Measurements from ENCODE around the gene HNRNPUL1.
"Not testable (repeated sequence)": the region's sequence is repeated elsewhere in the genome, so short reads cannot be mapped to it uniquely, and the experiment has no call there.

HNRNPUL1 gene

DNA sequence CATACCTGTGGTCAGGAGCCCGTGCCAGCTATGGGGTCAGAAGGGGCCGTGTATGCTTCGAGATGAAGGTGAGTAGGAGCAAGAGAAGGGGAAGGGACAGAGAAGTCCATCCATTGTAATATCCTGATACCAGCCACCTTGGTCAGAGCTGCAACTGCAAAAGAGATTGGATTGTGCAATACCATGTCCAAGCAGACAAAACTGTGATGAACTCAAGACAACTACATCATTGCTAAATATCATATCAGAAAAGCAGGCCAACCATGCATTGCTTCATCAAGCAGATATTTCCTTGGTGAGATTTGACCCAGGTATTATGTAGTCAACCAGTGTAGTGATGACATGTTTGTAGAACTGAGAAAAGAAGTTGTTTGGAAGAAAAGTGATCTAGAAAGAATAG, 12.1 kb downstream of the HNRNPUL1 start:
- no peak for DNase-seq (ENCODE audit: low read depth in 2 of 2)

DNA sequence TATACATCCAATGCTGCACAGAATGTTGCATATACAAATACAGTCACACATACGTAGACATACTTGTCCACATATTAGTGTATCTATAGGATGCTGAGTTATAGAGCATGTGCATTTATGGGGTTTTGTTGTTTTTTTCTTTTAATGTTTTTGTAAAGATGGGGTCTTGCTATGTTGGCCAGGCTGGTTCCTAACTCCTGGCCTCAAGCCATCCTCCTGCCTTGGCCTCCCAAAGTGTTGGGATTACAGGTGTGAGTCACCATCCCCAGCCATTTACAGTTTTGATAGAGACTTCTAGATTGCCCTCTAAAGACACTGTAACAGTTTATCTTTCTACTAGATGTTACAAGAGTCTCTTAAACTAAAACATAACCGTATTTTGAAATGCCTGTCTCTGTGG, 14.3 kb downstream of the HNRNPUL1 start:
- no peak for DNase-seq (ENCODE audit: low read depth in 2 of 2)

DNA sequence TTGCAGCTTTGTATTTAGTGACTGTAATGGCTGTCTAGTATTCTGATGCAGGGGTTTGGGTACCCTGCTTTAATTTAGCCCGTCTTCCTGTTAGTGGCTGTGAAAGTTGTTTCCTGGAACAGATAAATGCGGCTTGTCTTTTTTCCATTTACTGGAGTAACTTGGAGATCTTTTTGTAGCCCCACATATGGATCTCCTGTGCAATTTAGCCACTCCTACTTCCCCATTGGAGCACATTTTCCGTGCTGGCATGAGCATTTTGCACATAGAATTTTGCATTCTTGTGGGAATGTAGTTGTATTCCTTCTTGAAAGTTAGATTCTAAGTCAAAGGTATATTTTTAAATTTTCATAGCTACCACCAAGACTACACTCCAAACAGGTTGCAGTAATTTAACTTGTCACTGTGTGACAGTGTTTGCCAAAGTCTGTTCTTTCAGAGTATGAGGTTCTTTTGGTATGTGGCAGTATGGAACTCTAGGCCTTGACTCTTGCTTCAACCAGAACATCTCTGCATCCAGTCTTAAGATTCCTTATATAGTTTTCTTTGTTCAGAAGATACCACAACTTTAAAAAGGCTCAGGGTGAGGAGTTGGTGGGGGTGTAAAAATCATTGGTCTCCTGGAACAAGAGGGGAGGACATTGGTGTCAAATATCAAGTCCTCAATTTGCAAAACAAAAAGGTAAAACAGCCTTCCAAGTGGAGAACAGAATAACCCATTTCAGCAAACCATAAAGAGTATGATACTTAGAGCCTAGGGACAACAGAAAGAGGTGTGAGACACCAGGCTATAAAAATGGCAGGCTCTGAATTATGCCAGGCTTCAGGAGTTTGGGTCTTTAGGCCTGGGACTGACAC, 24.7 kb downstream of the HNRNPUL1 start:
- DNase-seq (ENCODE audit: low read depth in 2 of 2) = no peak

DNA sequence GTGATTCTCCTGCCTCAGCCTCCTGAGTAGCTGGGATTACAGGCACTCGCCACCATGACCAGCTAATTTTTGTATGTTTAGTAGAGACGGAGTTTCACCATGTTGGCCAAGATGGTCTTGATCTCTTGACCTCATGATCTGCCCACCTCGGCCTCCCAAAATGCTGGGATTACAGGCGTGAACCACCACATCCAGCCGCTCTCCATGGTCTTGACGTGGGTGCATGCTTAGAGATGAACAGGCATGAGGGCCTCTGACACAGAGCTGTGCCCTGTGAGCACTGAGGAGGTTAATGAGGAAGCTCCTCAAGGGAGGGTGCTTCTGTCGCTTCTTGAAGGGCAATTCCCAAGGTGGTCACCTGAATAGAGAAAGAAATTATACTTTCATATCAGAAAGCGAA, 25.6 kb downstream of the HNRNPUL1 start:
- not testable (repeated sequence) for DNase-seq (ENCODE audit: low read depth in 2 of 2)

DNA sequence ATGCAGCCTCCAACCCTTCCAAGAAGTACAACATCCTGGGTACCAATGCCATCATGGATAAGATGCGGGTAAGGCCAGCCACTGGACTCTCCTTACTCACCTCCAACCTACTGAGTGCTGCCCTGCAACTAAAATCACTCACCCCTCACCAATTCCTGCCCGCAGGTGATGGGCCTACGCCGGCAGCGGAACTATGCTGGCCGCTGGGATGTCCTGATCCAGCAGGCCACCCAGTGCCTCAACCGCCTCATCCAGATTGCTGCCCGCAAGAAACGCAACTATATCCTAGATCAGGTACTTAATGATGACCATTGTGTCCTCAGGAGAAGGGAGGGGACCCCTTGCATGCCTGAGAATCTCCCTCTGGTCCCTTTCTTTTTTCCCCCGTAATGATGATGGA, 30.2 kb downstream of the HNRNPUL1 start:
- no peak for DNase-seq (ENCODE audit: low read depth in 2 of 2)

DNA sequence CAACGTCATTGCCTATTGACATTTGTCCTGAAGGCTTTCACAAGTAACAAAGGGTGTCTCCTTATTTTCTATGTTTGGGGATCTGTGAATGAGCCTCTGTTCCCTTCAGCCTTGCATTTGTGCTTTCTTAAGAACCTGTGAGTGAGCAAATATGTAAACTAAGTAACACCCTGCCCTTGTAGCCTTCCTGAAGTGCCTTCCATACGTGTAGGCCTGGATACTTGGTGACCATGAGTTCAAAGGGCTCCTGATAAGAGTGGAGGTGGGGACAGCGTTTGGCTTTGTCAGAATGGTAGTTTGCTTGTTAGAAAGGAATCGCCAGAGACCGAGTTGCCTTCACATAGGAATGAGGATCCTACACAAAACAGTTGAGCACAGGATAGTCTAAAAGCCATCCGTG, 31.3 kb downstream of the HNRNPUL1 start:
- no peak for DNase-seq (ENCODE audit: low read depth in 2 of 2)

DNA sequence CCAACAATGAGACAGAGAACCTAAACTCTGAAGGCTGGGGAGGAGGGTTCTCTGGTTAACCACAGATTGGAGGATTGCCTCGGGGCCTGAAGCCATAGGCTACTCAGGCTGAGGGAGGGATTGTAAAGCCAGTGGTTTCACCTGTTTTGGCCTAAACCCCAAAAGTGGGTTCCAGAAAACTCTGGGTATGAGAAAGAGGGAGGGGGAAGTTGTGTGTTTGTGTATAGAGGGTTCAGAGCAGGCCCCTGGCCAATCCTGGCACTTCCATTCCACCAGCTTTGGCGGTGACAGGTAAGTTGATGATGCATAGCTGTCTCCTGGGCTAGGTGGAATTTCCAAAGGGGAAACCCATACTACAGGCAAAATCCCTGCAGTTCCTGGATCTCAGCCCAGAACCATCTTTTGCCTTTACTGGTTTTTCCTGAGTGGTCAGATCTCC, 32.3 kb downstream of the HNRNPUL1 start:
- no peak for DNase-seq (ENCODE audit: low read depth in 2 of 2)

DNA sequence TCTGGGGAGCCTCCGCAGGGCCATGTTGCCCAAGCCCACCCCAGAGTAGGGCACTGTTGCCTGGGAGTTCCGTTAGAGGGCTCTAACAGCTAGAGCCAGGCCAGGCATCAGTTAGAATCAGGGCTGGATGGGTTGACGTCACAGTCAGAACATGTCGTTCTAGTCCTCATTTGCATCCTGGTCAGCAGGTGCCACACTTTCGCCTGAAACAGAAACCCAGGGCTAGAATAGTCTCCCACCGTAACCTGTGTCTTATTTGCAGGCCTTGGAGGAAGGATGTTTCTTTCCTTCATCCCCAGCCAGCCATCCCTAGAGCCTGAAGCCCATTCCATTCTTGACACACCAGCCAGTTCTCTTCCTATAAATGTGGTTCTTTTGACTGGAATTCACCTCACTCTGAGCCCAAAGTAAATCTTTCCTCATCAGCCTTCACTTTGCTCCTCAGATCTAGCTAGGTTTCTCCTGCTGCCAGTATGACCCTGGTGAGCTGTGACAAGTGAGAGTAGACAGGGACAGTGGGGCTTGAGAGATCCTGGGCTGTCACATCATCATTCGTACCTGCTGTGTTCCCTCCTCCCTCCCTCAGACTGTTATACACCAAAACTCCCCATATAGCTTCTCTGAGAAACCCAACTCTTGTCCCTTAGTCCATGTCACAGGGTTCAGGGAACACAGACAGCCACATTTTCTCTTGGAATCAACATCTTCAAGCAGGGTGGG, 33.6 kb downstream of the HNRNPUL1 start:
- DNase-seq (ENCODE audit: low read depth in 2 of 2) = no peak

DNA sequence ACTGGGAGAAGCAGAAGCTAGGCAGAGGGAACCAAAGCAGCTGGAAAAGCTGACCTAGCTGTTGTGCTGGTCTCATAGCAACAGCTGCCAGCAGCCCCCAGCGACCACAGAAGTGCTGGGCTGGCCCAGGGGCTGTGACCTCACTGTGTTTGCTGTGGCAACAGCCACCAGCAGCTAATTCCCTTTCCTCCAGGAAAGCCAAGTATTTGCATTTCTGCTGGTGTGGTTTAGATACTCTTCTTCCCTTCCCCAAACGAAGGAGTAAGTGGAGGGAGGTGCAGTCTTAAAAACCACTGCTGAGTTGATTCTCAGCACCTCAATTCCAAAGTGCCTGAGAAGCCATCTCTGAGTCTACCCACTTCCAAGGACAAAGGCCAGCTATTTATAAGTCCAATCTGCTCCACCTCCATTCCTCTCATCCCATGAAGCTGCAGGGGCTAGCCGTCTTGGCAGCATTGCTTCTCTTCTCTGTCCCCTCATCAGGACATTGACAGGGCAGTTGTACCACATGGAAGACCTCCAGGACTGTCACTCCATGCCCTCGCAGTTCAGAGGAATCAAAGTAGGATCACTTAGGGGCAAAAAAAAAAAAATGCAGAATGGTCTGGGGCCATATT, 34.3 kb downstream of the HNRNPUL1 start:
- no peak for DNase-seq (ENCODE audit: low read depth in 2 of 2)

DNA sequence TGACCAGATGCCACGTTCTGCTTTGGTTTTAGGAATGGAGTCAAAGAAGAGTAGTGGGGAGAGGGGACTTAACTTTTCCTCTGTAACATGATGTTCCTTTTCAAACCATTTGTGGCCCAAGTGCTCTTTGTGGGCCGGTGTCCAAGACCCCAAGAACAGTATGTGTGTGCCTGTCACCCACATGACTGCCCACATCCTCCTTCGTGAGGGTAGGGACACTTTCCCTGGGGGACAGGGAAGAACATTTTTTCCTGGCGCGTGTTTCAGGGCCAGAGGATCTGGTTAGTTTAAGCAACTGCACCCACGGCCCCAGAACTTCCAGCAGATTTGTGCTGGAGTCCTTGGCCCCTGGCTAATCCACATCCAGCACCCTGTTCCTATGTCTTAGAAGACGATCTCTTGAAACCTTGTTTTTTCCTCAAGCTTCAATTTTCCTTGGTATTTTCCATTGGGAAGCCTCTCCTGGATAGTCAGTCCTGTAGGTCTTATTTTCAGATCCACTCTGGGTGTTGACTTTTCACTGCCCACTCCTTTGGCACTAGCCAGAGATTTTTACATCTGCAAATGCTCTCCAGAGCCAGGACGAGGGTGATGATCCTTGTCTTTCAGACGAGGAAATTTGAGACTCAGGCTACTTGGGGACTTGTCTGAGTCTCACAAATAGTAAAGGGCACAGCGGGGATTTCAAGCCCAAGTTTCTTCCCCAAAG, 35.0 kb downstream of the HNRNPUL1 start:
- DNase-seq (ENCODE audit: low read depth in 2 of 2) = no peak

DNA sequence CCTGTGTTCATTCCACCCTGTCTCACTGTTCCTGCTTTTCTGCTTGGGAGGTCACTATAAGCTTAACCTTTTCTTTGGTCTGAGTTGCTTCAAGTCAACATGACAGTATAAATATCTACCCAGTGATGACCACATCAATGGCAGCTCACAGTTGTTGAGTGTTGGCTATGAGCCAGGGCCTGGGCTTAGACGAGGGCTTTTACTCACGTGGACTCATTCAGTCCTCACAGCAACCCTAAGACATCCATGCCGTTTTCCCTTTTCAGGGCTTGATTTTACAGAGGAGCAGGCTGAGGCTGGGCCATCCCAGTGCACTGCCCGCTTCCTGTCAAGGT, 35.5 kb downstream of the HNRNPUL1 start:
- no peak for DNase-seq (ENCODE audit: low read depth in 2 of 2)

DNA sequence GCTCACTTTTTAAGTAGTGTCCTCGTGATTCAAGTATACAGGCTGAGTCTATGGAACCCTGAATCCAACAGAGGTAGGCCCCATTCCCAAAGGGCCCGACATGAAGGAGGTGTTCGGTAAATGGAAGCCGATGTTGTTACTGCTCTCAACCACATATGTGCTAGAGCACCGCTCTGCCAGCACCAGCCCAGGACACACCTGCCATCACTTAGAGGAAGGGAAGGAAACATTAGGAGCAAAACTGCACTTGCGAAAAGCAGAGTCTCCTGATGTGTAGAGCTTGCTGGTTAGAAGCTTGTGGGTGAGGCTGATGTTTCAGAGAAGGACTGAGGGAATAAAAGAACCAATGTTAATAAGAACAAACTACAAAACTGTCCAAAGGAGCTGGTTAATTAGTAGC, 36.4 kb downstream of the HNRNPUL1 start:
- no peak for DNase-seq (ENCODE audit: low read depth in 2 of 2)

DNA sequence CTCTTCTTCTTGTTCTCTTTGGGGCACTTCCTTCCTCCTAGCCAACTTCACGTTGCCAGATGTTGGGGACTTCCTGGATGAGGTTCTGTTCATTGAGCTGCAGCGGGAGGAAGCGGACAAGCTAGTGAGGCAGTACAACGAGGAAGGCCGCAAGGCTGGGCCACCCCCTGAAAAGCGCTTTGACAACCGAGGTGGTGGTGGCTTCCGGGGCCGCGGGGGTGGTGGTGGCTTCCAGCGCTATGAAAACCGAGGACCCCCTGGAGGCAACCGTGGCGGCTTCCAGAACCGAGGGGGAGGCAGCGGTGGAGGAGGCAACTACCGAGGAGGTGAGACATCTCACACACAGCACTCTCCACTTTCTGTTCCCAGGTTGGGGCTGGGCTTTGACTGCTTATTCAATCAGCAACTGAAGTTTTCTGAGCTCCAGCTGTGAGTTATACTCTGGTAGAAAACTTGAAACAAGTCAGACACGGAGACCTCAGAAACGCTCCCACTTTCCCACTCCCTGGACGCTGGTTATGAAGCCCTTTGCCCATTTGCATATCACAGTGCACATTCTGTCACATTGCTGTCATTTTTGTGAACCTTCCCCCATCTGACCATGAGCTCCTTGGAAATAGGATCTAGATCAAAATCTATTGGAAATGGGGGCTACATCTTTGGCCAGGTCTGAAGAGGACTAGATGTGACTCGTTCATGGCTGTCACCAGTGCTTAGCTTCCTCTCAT, 38.6 kb downstream of the HNRNPUL1 start:
- DNase-seq (ENCODE audit: low read depth in 2 of 2) = peak; percentile 73 to 75

DNA sequence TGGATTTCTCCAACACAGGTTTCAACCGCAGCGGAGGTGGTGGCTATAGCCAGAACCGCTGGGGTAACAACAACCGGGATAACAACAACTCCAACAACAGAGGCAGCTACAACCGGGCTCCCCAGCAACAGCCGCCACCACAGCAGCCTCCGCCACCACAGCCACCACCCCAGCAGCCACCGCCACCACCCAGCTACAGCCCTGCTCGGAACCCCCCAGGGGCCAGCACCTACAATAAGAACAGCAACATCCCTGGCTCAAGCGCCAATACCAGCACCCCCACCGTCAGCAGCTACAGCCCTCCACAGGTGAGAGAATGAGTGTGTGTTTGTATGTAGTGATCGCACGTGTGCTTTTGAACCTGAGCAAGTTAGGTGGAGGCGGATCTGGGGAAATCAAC, 39.8 kb downstream of the HNRNPUL1 start:
- no peak for DNase-seq (ENCODE audit: low read depth in 2 of 2)

DNA sequence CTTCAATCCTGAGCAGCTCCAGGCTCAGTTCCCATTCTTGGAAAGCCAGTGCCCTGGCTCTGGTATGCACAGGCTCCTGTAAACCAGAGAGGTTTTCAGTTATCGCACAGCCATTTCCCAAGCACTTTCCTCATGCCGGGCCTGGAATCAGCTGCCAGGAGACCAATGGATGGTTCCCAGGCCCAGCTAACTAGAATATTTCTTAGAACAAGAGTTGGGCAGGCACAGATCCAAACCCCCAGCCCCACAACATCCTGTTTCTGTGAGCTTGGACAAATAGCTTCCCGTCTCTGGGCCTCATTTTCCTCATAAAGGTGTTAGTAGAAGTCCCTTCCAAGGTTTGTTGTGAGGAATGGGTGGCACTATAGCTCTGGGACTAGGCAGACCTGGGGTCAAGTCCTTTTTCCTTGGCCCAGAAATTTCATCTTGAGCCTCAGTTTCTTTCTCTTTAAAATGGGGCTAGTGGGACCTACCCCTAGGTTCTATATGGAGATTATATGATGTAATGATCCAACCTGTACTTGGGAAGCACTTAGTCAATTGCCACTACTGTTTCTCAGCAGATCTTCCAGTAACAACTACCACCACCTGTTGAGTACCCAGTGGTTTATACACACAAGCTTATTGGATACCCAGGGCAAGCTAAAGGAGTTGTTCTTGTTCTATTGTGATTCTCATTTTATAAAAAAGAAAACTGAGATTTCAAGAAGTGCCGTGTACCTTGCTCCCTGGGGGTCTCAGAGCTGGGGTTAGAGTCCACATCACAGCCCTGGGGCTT, 40.7 kb downstream of the HNRNPUL1 start:
- no peak for DNase-seq (ENCODE audit: low read depth in 2 of 2)

DNA sequence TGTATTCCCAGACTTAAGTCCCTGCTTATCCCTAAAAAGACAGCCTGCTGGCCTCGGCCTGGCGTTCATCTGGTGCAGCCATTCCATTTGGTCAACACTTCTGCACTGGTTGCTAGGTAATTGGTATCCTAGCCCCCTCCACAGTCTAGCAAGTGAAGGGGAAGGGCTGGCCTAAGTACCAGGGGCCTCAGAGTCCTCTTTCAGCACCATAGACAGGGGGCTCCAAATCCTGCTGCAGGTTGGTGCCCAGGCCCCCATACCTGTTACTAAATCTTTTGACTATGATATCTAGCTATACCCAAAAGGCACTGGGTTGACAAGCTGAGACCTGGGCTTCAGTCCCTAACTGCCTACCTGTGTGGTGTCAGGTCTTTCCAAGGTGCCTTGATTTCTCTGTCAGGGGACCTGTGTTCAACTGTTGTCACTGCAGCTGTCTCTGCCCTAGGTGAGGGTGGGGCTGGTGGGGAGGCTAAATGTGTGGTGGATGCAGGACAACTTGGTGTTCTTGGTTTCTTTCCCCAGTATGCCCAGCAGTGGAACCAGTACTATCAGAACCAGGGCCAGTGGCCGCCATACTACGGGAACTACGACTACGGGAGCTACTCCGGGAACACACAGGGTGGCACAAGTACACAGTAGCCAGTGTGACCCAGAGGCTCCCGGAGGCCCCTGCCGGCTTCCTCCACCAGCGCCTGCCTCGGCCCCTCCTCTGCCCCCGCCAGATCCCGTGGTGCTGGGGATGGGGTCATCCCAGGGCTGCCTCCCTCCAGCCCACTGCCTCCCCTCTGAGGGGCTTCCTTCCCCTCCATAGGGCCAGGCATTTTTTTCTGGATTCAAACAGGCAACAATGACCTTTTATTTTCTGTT, 42.0 kb downstream of the HNRNPUL1 start:
- no peak for DNase-seq (ENCODE audit: low read depth in 2 of 2)

DNA sequence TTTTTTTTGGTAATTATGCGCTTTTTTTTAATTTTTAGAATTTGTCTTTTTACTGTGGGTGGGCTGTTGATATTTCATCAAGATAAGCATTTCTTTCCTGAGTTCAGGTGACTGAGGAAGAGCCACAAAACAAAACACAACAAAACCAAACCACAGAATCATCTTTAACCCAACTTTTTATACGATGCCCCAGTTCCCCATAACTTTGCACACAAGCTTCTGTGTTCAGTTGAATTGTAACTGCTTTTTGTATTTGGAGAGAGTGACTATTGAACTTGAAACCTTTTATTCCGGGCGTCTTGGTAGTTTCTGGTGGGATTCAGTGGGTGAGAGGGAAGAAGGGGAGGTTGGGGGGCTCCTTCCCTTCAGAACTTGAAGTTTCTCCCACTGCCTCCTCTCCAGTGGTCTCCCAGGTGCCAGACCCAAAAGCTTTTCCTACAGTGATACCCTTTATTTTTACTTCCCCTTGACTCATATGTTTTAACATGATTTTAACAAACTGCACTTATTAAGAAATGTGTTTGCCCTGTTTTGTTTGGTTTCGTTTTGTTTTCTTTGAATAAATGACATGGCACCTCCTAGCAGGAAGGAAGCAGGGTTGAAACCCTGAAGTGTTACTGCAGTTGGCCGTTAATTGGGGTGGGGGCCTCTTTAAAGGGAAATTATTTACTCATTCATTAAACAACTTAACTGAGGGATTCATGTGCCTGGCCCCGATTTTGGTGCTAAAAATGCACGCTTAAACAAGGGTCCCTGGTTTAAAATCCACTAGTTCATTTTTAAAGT, 43.1 kb downstream of the HNRNPUL1 start:
- DNase-seq (ENCODE audit: low read depth in 2 of 2) = no peak

DNA sequence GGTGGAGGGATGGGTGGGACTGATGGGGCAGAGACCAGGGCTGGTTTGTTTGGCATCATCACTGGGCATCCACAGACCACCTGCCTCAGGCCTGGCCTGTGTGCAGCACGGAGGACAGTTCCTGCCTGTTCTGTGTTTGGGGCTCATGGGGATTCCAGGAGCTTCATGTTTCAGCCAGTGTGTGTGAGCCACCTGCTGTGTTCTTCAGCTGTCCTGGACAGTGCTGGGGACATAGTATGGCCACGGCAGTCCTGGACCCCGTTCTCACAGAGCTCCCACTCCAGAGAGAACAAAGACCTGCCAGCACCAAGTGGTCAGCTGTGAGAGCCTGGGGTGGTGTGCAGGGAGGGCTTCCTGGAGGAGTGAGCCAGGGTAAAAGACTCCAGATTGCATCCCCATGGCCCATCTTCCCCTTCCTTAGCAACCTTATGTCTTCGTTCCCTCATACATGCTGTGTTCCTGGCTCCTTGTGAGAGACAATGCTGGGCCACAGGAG, 43.8 kb downstream of the HNRNPUL1 start:
- no peak for DNase-seq (ENCODE audit: low read depth in 2 of 2)
